ENCODE data around the gene ASCC3.

Gene ASCC3

GRCh38 chr6:100464162-100464851, 416.8 kb downstream of the ASCC3 start:
- DNase-seq (ENCODE audit: low read depth) = peak; percentile 64

GRCh38 chr6:100463630-100464161, 417.4 kb downstream of the ASCC3 start:
- DNase-seq (ENCODE audit: low read depth) = peak; percentile 71

- peak; percentile 48 for DNase-seq (ENCODE audit: low read depth)
Measured at GRCh38 chr6:100462706-100463629, 418.2 kb downstream of the ASCC3 start.

GRCh38 chr6:100461917-100462705, 419.0 kb downstream of the ASCC3 start:
- DNase-seq (ENCODE audit: low read depth) = peak; percentile 69

GRCh38 chr6:100461278-100461916, 419.7 kb downstream of the ASCC3 start:
- peak; percentile 84 for DNase-seq (ENCODE audit: low read depth)

GRCh38 chr6:100460650-100461204, 420.4 kb downstream of the ASCC3 start:
- peak; percentile 79 for DNase-seq (ENCODE audit: low read depth)

- peak; percentile 18 for DNase-seq (ENCODE audit: low read depth)
Measured at GRCh38 chr6:100459592-100460184, 421.4 kb downstream of the ASCC3 start.

GRCh38 chr6:100458841-100459591, 422.1 kb downstream of the ASCC3 start:
- DNase-seq (ENCODE audit: low read depth) = peak; percentile 49
